Left cardiac atrium (tissue), 4 donors: ENCODE data around the gene NUDT8. TPM values are rescaled to one million over a fixed set of nuclear protein-coding genes. Genes with fewer than 3 reads are reported as not detected.

Source experiments
- ATAC-seq, 2 donors: fragments of 200-7000 bp; cut with Tn5 transposase; one replicate each; pipeline ENCODE4 v1.9.1; 2020; ENCODE audit warnings: mild to moderate bottlenecking in 2 of 2, moderate library complexity in 2 of 2
- DNase-seq: peaks from one replicate; pipeline ENCODE4 v3.0.0-alpha.2; 2020
- intact Hi-C, 2 donors: fragments of 100-400 bp; cut with DNase I; formaldehyde crosslinking; loops; one replicate each; pipeline versions ENCODE4 v1.14.1 to v1.15.1; 2022 to 2023
- total RNA-seq, 2 donors: library from RNA; stranded (reverse); fragmentation: NEBNext Ultra II Directional; extraction: Animal tissue kit (Norgen Biotek cat#: 25700); gene quantifications; one replicate each; pipeline ENCODE4 v1.2.1, GENCODE V29; 2021
- donor health status: DM: no; HTN: yes; CAD: no.
- donor health status: DM: no; HTN: yes; CAD: no; lungs with severe emphysema.
- donor health status: DM: yes; HTN: yes; CAD: no.
- donor health status: Dilated cardiomyopathy.

Gene NUDT8
- total RNA-seq, 2 donors from 2014 or later: 60.1 to 61.7 TPM

DNA sequence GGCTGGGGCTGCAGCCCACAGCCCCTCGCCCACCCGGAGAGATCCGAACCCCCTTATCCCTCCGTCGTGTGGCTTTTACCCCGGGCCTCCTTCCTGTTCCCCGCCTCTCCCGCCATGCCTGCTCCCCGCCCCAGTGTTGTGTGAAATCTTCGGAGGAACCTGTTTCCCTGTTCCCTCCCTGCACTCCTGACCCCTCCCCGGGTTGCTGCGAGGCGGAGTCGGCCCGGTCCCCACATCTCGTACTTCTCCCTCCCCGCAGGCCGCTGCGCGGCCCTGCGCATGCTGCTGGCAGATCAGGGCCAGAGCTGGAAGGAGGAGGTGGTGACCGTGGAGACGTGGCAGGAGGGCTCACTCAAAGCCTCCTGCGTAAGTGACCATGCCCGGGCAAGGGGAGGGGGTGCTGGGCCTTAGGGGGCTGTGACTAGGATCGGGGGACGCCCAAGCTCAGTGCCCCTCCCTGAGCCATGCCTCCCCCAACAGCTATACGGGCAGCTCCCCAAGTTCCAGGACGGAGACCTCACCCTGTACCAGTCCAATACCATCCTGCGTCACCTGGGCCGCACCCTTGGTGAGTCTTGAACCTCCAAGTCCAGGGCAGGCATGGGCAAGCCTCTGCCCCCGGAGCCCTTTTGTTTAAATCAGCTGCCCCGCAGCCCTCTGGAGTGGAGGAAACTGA lies 45.4 kb downstream of the NUDT8 start:
- ATAC-seq (peak; percentile 75 to 82), DNase-seq (peak; percentile 79)
- intact Hi-C loops: no loop called here

DNA sequence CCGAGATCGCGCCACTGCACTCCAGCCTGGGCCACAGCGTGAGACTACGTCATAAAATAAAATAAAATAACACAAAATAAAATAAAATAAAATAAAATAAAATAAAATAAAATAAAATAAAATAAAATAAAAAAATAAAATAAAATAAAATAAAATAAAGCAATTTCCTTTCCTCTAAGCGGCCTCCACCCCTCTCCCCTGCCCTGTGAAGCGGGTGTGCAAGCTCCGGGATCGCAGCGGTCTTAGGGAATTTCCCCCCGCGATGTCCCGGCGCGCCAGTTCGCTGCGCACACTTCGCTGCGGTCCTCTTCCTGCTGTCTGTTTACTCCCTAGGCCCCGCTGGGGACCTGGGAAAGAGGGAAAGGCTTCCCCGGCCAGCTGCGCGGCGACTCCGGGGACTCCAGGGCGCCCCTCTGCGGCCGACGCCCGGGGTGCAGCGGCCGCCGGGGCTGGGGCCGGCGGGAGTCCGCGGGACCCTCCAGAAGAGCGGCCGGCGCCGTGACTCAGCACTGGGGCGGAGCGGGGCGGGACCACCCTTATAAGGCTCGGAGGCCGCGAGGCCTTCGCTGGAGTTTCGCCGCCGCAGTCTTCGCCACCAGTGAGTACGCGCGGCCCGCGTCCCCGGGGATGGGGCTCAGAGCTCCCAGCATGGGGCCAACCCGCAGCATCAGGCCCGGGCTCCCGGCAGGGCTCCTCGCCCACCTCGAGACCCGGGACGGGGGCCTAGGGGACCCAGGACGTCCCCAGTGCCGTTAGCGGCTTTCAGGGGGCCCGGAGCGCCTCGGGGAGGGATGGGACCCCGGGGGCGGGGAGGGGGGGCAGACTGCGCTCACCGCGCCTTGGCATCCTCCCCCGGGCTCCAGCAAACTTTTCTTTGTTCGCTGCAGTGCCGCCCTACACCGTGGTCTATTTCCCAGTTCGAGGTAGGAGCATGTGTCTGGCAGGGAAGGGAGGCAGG lies 46.2 kb downstream of the NUDT8 start, which contains the start of gene GSTP1:
GSTP1 (plus strand) TSS at position 566 of the 958 bp plus-strand sequence; CDS start at position 598, 32 bp downstream.
- peak; percentile 95 for DNase-seq
- intact Hi-C loops: no loop called here
- peak; percentile 98 for ATAC-seq

DNA sequence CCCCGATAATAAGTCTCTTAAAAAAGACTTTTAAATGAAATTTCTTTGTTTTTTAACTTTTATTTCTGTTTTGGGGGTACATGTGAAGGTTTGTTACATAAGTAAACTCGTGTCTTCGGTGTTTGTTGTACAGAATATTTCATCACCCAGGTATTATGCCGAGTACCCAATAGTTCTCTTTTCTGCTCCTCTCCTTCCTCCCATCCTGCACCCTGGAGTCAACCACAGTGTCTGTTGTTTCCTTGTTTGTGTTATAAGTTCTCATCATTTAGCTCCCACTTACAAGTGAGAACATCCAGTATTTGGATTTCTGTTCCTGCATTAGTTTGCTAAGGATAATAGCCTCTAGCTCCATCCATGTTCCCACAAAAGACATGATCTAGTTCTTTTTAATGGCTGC lies 47.7 kb downstream of the NUDT8 start:
- DNase-seq (no peak), ATAC-seq (no peak)
- intact Hi-C loops: no loop called here

DNA sequence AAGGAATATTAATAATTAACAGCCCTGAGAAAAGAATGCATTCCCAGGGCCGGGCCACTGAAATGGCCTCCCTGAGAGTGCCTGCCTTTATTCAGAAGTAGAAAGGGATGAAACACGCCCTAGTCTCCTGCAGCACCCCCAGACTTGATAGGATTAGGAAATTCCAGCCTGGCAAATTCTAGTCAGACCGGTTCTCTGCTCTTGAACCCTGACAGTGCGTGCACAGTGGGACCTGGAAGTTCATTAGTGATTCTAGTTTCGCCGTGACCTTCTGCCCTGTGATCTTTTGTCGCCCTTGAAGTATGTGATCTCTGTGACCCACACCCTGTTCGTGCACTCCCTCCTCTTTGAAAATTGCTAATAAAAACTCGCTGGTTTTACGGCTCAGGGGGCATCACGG lies 48.3 kb downstream of the NUDT8 start:
- DNase-seq (no peak), ATAC-seq (no peak)
- intact Hi-C loops: no loop called here

DNA sequence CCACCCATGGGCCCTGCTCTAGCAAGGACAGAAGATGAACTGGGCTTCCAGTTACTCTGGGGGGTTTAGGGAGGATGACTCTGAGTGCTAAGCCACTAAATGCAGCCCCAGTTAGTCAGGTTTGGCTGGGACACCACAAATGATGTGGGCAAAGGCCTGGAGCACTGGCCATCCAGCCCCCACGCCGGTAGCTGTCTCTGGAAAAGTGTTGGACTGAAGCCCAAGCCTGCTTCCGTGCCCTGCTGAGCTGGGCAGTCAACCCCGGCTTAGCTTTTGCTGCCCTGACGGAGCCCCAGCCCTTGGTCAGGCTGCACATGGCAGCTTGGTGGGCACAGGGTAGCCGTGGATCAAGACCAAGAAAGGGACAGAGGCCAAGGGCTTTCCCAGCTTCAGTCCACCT lies 51.8 kb downstream of the NUDT8 start:
- ATAC-seq: no peak
- DNase-seq: no peak
- intact Hi-C loops: no loop called here

Other genes with a start within 250 kb of the NUDT8 start
- 1 to 10 TPM; 6.2 to 9.0 TPM for gene RAD9A, start 238.0 kb downstream of the NUDT8 start, total RNA-seq
- 10 to 100 TPM; 86.7 to 94.1 TPM for gene PPP1CA, start 228.1 kb downstream of the NUDT8 start, total RNA-seq
- gene TBC1D10C, start 225.9 kb downstream of the NUDT8 start, total RNA-seq: 1 to 10 TPM; 2.4 to 2.8 TPM
- gene CARNS1, start 214.3 kb downstream of the NUDT8 start, total RNA-seq: 10 to 100 TPM in 1 of 2 donors, 1 to 10 TPM in 1; 6.6 to 11.9 TPM
- 10 to 100 TPM; 25.5 to 31.0 TPM for gene RPS6KB2, start 201.4 kb downstream of the NUDT8 start, total RNA-seq
- gene PTPRCAP, start 192.3 kb downstream of the NUDT8 start, total RNA-seq: 1 to 10 TPM; 1.8 to 4.7 TPM
- gene CORO1B, start 186.5 kb downstream of the NUDT8 start, total RNA-seq: 10 to 100 TPM; 35.4 to 40.7 TPM
- gene GPR152, start 177.2 kb downstream of the NUDT8 start, total RNA-seq: not detected
- 1 to 10 TPM; 1.2 to 1.3 TPM for gene CABP4, start 174.6 kb downstream of the NUDT8 start, total RNA-seq
- gene TMEM134, start 160.7 kb downstream of the NUDT8 start, total RNA-seq: 10 to 100 TPM; 50.5 to 58.1 TPM
- gene AIP, start 146.9 kb downstream of the NUDT8 start, total RNA-seq: 10 to 100 TPM; 50.5 to 51.2 TPM
- 10 to 100 TPM; 27.7 to 34.7 TPM for gene PITPNM1, start 124.6 kb downstream of the NUDT8 start, total RNA-seq
- 10 to 100 TPM; 44.8 to 60.9 TPM for gene CDK2AP2, start 121.8 kb downstream of the NUDT8 start, total RNA-seq
- not detected for gene CABP2, start 106.5 kb downstream of the NUDT8 start, total RNA-seq
- 100 to 1,000 TPM; 314 to 337 TPM for gene GSTP1, start 46.1 kb downstream of the NUDT8 start, total RNA-seq
- gene NDUFV1, start 23.0 kb downstream of the NUDT8 start, total RNA-seq: 100 to 1,000 TPM; 422 to 434 TPM
- gene TBX10, start 9.8 kb upstream of the NUDT8 start, total RNA-seq: not detected
- gene ACY3, start 20.8 kb upstream of the NUDT8 start, total RNA-seq: not detected
- gene ALDH3B2, start 44.7 kb upstream of the NUDT8 start, total RNA-seq: not detected